Glomerular visceral epithelial cell (primary cell): ENCODE results near the gene FGF10.

Experiments
- DNase-seq: peaks from one replicate; pipeline ENCODE4 v3.0.0-alpha.2; 2016; ENCODE audit errors: extremely low spot score

FGF10 gene

GRCh38 chr5:44358421-44358820 is 30.8 kb downstream of the FGF10 start:
- no peak for DNase-seq

GRCh38 chr5:44356231-44356630 is 33.0 kb downstream of the FGF10 start:
- DNase-seq = no peak

- no peak for DNase-seq
Observed at GRCh38 chr5:44345871-44346270, 43.3 kb downstream of the FGF10 start.

GRCh38 chr5:44336708-44337107 is 52.5 kb downstream of the FGF10 start:
- DNase-seq = no peak

GRCh38 chr5:44334622-44335021 is 54.6 kb downstream of the FGF10 start:
- DNase-seq = no peak

GRCh38 chr5:44332285-44332971 is 56.8 kb downstream of the FGF10 start:
- peak; percentile 8 for DNase-seq

GRCh38 chr5:44331471-44332050 is 57.7 kb downstream of the FGF10 start:
- no peak for DNase-seq

- no peak for DNase-seq
Observed at GRCh38 chr5:44329716-44330115, 59.5 kb downstream of the FGF10 start.

GRCh38 chr5:44321144-44321725 is 68.0 kb downstream of the FGF10 start:
- DNase-seq = no peak

GRCh38 chr5:44320188-44320587 is 69.0 kb downstream of the FGF10 start:
- DNase-seq = no peak

- no peak for DNase-seq
Observed at GRCh38 chr5:44318883-44319282, 70.3 kb downstream of the FGF10 start.

GRCh38 chr5:44312374-44312773 is 76.8 kb downstream of the FGF10 start:
- DNase-seq = no peak

- no peak for DNase-seq
Observed at GRCh38 chr5:44300551-44300950, 88.7 kb downstream of the FGF10 start.

GRCh38 chr5:44299394-44299793 is 89.8 kb downstream of the FGF10 start:
- no peak for DNase-seq

GRCh38 chr5:44294516-44294915 is 94.7 kb downstream of the FGF10 start:
- DNase-seq = no peak

GRCh38 chr5:44292736-44293135 is 96.5 kb downstream of the FGF10 start:
- no peak for DNase-seq

- DNase-seq = no peak
Observed at GRCh38 chr5:44278469-44278868, 110.8 kb downstream of the FGF10 start.

GRCh38 chr5:44275908-44276307 is 113.3 kb downstream of the FGF10 start:
- no peak for DNase-seq

- no peak for DNase-seq
Observed at GRCh38 chr5:44275329-44275728, 113.9 kb downstream of the FGF10 start.

GRCh38 chr5:44267909-44268308 is 121.3 kb downstream of the FGF10 start:
- no peak for DNase-seq

GRCh38 chr5:44266882-44267576 is 122.2 kb downstream of the FGF10 start:
- DNase-seq = no peak

GRCh38 chr5:44265713-44266112 is 123.5 kb downstream of the FGF10 start:
- no peak for DNase-seq

GRCh38 chr5:44260793-44261192 is 128.4 kb downstream of the FGF10 start:
- no peak for DNase-seq
